Kidney epithelial cell (primary cell): ENCODE measurements around the gene TBXA2R. TPM values are rescaled to one million over a fixed set of nuclear protein-coding genes. Genes with fewer than 3 reads are reported as not detected.

ENCODE experiments used
- DNase-seq: peaks from one replicate; pipeline ENCODE4 v3.0.0-alpha.2; 2010; ENCODE audit warnings: low read depth
- H3K27me3 ChIP-seq: 2 replicates; pipeline ENCODE4 v1.6.0; 2011; ENCODE audit warnings: low read length; ENCODE audit not compliant: control insufficient read depth, insufficient read depth
- H3K36me3 ChIP-seq: 2 replicates; pipeline ENCODE4 v1.5.1; 2011; ENCODE audit warnings: low read length; ENCODE audit not compliant: control insufficient read depth, insufficient read depth
- H3K4me3 ChIP-seq: 2 replicates; pipeline ENCODE4 v1.5.1; 2011; ENCODE audit warnings: low read depth, mild to moderate bottlenecking, control low read depth, low read length
- total RNA-seq: library from RNA; depleted of rRNA; stranded (reverse); fragments of >200 nt; gene quantifications from 2 replicates; pipeline ENCODE4 v1.2.3, GENCODE V29; 2015
- TF ChIP-seq, protein P1 (sequence below): IDR thresholded peaks from 2 replicates; pipeline ENCODE4 v1.5.1; 2011; ENCODE audit warnings: mild to moderate bottlenecking, moderate library complexity, low read length, control low read depth, inconsistent platforms; ENCODE audit not compliant: insufficient read depth, poor library complexity, severe bottlenecking

Gene TBXA2R
- total RNA-seq, 1 donor from 2014 or later = 0.04 TPM

DNA sequence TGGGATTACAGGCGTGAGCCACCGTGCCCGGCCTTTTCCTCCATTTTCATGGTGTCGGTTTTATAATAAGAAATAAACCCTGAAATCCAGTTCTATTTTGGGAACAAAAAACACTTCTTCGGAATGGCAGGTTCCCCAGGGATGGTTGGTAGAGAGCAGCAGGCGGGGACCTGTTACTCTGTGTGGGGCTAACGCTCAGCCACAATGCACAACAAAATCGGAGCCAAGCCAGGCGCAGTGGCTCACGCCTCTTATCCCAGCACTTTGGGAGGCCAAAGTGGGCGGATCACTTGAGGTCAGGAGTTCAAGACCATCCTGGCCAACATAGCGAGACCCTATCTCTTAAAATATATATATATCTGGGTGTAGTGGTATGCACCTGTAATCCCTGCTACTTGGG lies 5.7 kb downstream of the TBXA2R start:
- no peak overlapping the region for H3K4me3 ChIP-seq
- H3K36me3 ChIP-seq = no peaks in the 10 kb centered on the region
- TF ChIP-seq, protein P1, sequence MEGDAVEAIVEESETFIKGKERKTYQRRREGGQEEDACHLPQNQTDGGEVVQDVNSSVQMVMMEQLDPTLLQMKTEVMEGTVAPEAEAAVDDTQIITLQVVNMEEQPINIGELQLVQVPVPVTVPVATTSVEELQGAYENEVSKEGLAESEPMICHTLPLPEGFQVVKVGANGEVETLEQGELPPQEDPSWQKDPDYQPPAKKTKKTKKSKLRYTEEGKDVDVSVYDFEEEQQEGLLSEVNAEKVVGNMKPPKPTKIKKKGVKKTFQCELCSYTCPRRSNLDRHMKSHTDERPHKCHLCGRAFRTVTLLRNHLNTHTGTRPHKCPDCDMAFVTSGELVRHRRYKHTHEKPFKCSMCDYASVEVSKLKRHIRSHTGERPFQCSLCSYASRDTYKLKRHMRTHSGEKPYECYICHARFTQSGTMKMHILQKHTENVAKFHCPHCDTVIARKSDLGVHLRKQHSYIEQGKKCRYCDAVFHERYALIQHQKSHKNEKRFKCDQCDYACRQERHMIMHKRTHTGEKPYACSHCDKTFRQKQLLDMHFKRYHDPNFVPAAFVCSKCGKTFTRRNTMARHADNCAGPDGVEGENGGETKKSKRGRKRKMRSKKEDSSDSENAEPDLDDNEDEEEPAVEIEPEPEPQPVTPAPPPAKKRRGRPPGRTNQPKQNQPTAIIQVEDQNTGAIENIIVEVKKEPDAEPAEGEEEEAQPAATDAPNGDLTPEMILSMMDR = no peak
- no peaks in the 10 kb centered on the region for H3K27me3 ChIP-seq
- no peak for DNase-seq

DNA sequence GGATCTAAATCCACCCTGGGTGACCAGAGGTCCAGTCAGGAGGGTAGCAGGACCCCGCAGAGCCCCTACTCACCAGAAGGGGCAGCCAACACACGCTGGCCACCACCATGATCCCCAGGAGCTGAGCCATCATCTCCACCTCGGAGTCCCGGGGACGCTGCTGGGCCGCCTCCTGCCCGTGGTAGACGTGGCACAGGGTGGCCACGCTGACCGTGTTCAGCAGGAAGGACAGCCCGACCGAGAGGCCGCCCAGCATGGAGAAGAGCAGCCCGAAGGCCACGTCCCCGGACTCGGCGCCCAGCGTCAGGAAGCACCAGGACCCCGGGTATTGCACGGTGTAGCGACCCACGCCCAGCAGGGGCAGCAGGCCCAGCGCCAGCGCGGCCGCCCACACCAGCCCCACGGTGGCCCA lies 6.9 kb downstream of the TBXA2R start:
- Histone ChIP-seq H3K4me3 (no peak overlapping the region), H3K36me3 (no peaks in the 10 kb centered on the region), H3K27me3 (peaks cover 3% of the 10 kb centered on the region)
- TF ChIP-seq, protein P1 = no peak
- DNase-seq = no peak

DNA sequence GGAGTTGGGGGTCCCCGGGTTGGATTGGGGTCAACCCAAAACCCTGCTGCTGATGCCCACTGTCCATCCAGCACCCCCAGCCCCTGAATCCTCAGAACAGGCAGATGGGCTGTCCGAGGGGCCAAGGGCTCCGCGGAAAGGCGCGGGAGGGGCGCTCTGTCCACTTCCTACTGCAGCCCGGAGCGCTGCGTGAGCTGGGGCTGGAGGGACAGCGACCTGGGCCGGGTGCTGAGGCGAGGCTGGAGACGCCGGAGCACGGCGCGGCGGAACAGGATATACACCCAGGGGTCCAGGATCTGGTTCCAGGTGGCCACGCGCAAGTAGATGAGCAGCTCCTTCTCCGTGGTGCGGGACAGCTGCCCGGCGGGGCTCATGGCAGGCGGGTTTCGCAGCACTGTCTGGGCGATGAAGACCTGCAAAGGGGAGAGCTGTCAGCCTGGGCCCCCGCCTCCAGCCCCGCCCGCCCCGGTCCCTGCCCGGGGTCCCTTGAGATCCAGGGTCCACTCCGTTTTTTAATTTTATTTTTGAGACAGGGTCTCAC lies 11.1 kb downstream of the TBXA2R start:
- TF ChIP-seq, protein P1 = no peak
- DNase-seq = no peak
- H3K27me3 ChIP-seq = peaks cover 11% of the 10 kb centered on the region
- H3K4me3 ChIP-seq = no peak overlapping the region
- H3K36me3 ChIP-seq = no peaks in the 10 kb centered on the region

DNA sequence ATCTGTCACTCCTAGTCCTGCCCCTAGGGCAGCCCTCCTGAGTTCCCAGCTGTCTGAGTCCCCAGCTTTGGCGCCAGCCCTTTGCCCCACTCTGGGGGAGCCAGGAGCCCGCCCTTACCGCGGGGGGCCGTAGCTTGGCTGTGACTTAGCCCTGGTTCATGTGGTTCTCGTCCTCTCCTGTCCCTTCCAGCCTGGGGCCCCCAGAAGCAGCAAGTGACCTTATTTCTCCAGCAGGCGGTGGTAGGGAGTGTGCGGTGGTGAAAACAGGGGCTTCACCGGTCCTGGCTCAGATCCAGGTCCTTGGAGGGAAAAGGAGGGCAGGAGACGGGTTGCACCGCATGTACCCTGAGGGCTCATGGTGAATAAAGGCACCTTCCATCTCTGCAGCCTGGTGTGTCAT lies 13.5 kb downstream of the TBXA2R start:
- H3K4me3 ChIP-seq = no peak overlapping the region
- H3K27me3 ChIP-seq = peaks cover 11% of the 10 kb centered on the region
- no peak for DNase-seq
- TF ChIP-seq, protein P1 = no peak
- no peaks in the 10 kb centered on the region for H3K36me3 ChIP-seq

DNA sequence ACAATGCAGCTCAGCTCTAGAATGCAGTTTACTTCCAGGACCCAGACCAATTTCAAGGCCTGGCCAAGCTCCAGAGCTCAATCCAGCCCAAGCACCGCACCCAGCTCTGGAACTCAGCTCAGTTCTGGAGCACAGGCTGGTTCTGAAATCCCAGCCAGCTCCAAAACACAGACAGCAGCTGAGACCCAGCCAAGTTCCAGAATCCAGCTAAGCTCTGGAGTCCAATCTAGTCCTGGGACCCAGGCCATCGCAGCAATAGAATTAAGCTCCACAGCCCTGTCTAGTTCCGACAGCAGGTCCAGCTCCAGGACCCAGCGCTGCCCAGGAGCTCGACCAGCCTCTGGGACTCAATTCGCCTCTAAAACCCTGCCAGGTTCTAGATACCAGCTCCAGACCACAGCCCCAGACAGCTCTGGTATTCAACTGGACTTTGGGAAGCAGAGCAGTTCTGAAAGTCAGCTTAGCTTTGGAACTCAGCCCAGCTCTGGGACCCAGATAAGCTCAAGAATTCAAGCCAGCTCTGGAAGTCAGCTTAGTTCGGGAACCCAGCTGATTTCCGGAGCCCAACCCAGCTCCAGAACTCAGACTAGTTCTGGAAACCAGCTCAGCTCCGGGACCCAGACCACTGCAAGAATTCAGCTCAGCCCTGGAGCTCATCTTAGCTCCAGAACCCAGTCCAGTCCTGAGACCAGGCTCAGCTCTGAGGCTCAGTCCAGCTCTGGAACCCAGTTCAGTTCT lies 14.6 kb downstream of the TBXA2R start:
- DNase-seq = no peak
- no peaks in the 10 kb centered on the region for H3K36me3 ChIP-seq
- TF ChIP-seq, protein P1 = no peak
- H3K4me3 ChIP-seq = no peak overlapping the region
- H3K27me3 ChIP-seq = peaks cover 11% of the 10 kb centered on the region
